GM12878 (cell line): ENCODE data around the gene IFIT3. TPM values are rescaled to one million over a fixed set of nuclear protein-coding genes. Genes with fewer than 3 reads are reported as not detected.

ENCODE experiments used
- BHLHE40 ChIP-seq, 2 experiments: fragments of 450-650 bp in 1 of 2; IDR thresholded peaks; 2 replicates each; pipeline ENCODE4 v1.6.1; 2011 to 2017; ENCODE audit warnings: low read depth in 2 of 2, borderline replicate concordance in 1 of 2, improper control_type of control experiment in 1 of 2, low read length in 1 of 2, mild to moderate bottlenecking in 1 of 2
- CBX3 ChIP-seq: fragments of 200-600 bp; sonication (generic); IDR thresholded peaks from 2 replicates; pipeline ENCODE4 v1.6.1; 2016; ENCODE audit warnings: low read depth, borderline replicate concordance
- ESRRA ChIP-seq: IDR thresholded peaks from 2 replicates; pipeline ENCODE4 v1.6.1; 2012; ENCODE audit warnings: mild to moderate bottlenecking, low read length, improper control_type of control experiment
- GABPA ChIP-seq: IDR thresholded peaks from 2 replicates; pipeline ENCODE4 v1.6.1; 2014; ENCODE audit warnings: antibody characterized with exemption, low read depth, mild to moderate bottlenecking, inconsistent platforms
- HDAC6 ChIP-seq: fragments of 200-600 bp; sonication (generic); IDR thresholded peaks from one replicate; pipeline ENCODE4 v1.8.0; 2017; ENCODE audit warnings: antibody characterized with exemption; ENCODE audit not compliant: unreplicated experiment
- MEF2A ChIP-seq: IDR thresholded peaks from 2 replicates; pipeline ENCODE4 v1.6.1; 2011; ENCODE audit warnings: low read depth, mild to moderate bottlenecking, low read length, moderate library complexity; ENCODE audit not compliant: insufficient read depth
- MEF2B ChIP-seq: fragments of 450-650 bp; IDR thresholded peaks from 2 replicates; pipeline ENCODE4 v1.6.1; 2018; ENCODE audit warnings: mild to moderate bottlenecking, moderate library complexity; ENCODE audit not compliant: partially characterized antibody, poor library complexity, severe bottlenecking
- MYC ChIP-seq: IDR thresholded peaks from 2 replicates; pipeline ENCODE4 v1.6.1; 2011; ENCODE audit warnings: mild to moderate bottlenecking, low read length, moderate library complexity, inconsistent platforms; ENCODE audit not compliant: insufficient read depth, insufficient replicate concordance, insufficient read length, severe bottlenecking
- NBN ChIP-seq: fragments of 450-650 bp; IDR thresholded peaks from 2 replicates; pipeline ENCODE4 v1.6.1; 2016
- NFIC ChIP-seq: IDR thresholded peaks from 2 replicates; pipeline ENCODE4 v1.6.1; 2012; ENCODE audit warnings: low read depth, mild to moderate bottlenecking, inconsistent platforms, low read length, moderate library complexity
- NFXL1 ChIP-seq: fragments of 450-650 bp; IDR thresholded peaks from 2 replicates; pipeline ENCODE4 v1.6.1; 2017; ENCODE audit warnings: antibody characterized with exemption, mild to moderate bottlenecking, borderline replicate concordance
- NFYA ChIP-seq: IDR thresholded peaks from 2 replicates; pipeline ENCODE4 v1.6.1; 2011; ENCODE audit warnings: low read depth, mild to moderate bottlenecking, low read length, improper control_type of control experiment, borderline replicate concordance
- NFYB ChIP-seq: IDR thresholded peaks from 2 replicates; pipeline ENCODE4 v1.6.1; 2011; ENCODE audit warnings: low read depth, mild to moderate bottlenecking, low read length, improper control_type of control experiment, moderate library complexity; ENCODE audit not compliant: insufficient read depth
- NR2F1 ChIP-seq: fragments of 450-650 bp; conservative IDR thresholded peaks from 2 replicates; pipeline ENCODE4 v1.6.1; 2017; ENCODE audit warnings: mild to moderate bottlenecking
- POU2F2 ChIP-seq: IDR thresholded peaks from 3 replicates; pipeline ENCODE4 v1.6.1; 2011; ENCODE audit warnings: low read depth, mild to moderate bottlenecking, low read length, borderline replicate concordance
- RBBP5 ChIP-seq: fragments of 200-600 bp; sonication (generic); conservative IDR thresholded peaks from 2 replicates; pipeline ENCODE4 v1.6.1; 2016
- SMAD1 ChIP-seq: fragments of 450-650 bp; IDR thresholded peaks from 2 replicates; pipeline ENCODE4 v1.6.1; 2018; ENCODE audit warnings: mild to moderate bottlenecking, low read depth; ENCODE audit not compliant: partially characterized antibody
- TAF1 ChIP-seq: IDR thresholded peaks from 2 replicates; pipeline ENCODE4 v1.6.1; 2011; ENCODE audit warnings: mild to moderate bottlenecking, low read depth, low read length, borderline replicate concordance
- ZBTB11 ChIP-seq: fragments of 450-650 bp; formaldehyde crosslinking; IDR thresholded peaks from 2 replicates; pipeline ENCODE4 v1.5.0; 2022; ENCODE audit warnings: mild to moderate bottlenecking, missing genetic modification characterization
- ZBTB33 ChIP-seq: fragments of 450-650 bp; IDR thresholded peaks from 2 replicates; pipeline ENCODE4 v1.6.1; 2017; ENCODE audit warnings: mild to moderate bottlenecking
- ZBTB40 ChIP-seq: fragments of 450-650 bp; IDR thresholded peaks from 2 replicates; pipeline ENCODE4 v1.6.1; 2016; ENCODE audit warnings: mild to moderate bottlenecking, moderate library complexity, borderline replicate concordance
- polyA plus RNA-seq, 11 experiments: library from polyadenylated mRNA; depleted of rRNA in 4 of 11; unstranded in 6 of 11; stranded (reverse) in 5 of 11; fragments of >200 nt; fragmentation: Nextera tagmentation in 4 of 11; fragmentation: Illumina TruSeq in 1 of 11; extraction: Ambion mirVana in 4 of 11; extraction: Trizol in 1 of 11; gene quantifications; 1 replicate in 1 of 11; 2 replicates in 10 of 11; pipeline versions ENCODE4 v1.2.1 to v1.2.3, GENCODE V29; 2011 to 2016; ENCODE audit warnings: inconsistent platforms in 2 of 11, missing spikeins in 2 of 11, low read depth in 1 of 11
- total RNA-seq, 4 experiments: library from RNA; depleted of rRNA in 3 of 4; stranded (reverse); fragments of >200 nt in 3 of 4; fragmentation: Illumina TruSeq in 1 of 4; extraction: Trizol in 1 of 4; gene quantifications; 2 replicates each; pipeline versions ENCODE4 v1.2.1 to v1.2.3, GENCODE V29; 2013 to 2021

The IFIT3 gene
- total and polyA plus RNA-seq, 10 of the 15 experiments (the other 5 are each of a cell fraction or from before 2014, with no cell fraction given): 27.0 to 70.2 (median 51.1) TPM

- TF ChIP-seq ZBTB40 (no peak), GABPA (no peak), MEF2A (no peak), CBX3 (no peak), ESRRA (no peak), NFXL1 (no peak), ZBTB11 (CRISPR knock-in tag) (no peak), HDAC6 (no peak), POU2F2 (no peak), TAF1 (no peak), NFYB (no peak), NR2F1 (no peak), NBN (no peak), RBBP5 (no peak), NFIC (no peak), MYC (no peak), ZBTB33 (no peak), SMAD1 (no peak), BHLHE40 (IDR thresholded peaks at IDR 0.05; ENCODE audit: borderline replicate concordance in 1 of 2, low read depth in 2 of 2, low read length in 1 of 2) (no peak), MEF2B (peak; percentile 95), NFYA (no peak)
Measured at GRCh38 chr10:89347701-89348457, 20.1 kb downstream of the IFIT3 start (continued).
